Breast epithelium (tissue), 3 donors: ENCODE measurements around the gene QPCT.

Source experiments
- CTCF ChIP-seq, 3 donors: fragments of 450-650 bp; IDR thresholded peaks; one replicate each; pipeline ENCODE4 v1.5.1; 2016 to 2017; ENCODE audit warnings: antibody characterized with exemption in 3 of 3, mild to moderate bottlenecking in 3 of 3, moderate library complexity in 3 of 3
- POLR2AphosphoS5 ChIP-seq, 3 donors: sonication (generic); formaldehyde crosslinking; IDR thresholded peaks; one replicate each; pipeline ENCODE4 v1.6.1; 2017; ENCODE audit warnings: antibody characterized with exemption in 3 of 3

GRCh38 chr2:37366773-37367172 is 22.3 kb downstream of the QPCT start:
- TF ChIP-seq CTCF (IDR thresholded peaks at IDR 0.05) = no peak
- TF ChIP-seq POLR2AphosphoS5 (IDR thresholded peaks at IDR 0.05) = no peak
